NCI-H510A (cell line): ENCODE data around the gene KCNK15.

Experiments used
- DNase-seq: peaks from one replicate; lab custom pipeline; 2025; lab: John Stamatoyannopoulos, UW

KCNK15 gene

GRCh38 chr20:44736170-44737021, 9.3 kb upstream of the KCNK15 start:
- peak; percentile 24 for DNase-seq

GRCh38 chr20:44737116-44737515, 8.5 kb upstream of the KCNK15 start:
- no peak for DNase-seq

GRCh38 chr20:44738813-44739477, 6.7 kb upstream of the KCNK15 start:
- DNase-seq = peak; percentile 24

GRCh38 chr20:44739942-44740341, 5.7 kb upstream of the KCNK15 start:
- no peak for DNase-seq

GRCh38 chr20:44742304-44743079, 3.2 kb upstream of the KCNK15 start:
- DNase-seq = no peak

GRCh38 chr20:44743080-44743701, 2.5 kb upstream of the KCNK15 start:
- no peak for DNase-seq

GRCh38 chr20:44743916-44744655, 1.6 kb upstream of the KCNK15 start:
- no peak for DNase-seq

- no peak for DNase-seq
Measured at GRCh38 chr20:44745122-44745597, 505 bp upstream of the KCNK15 start.

- DNase-seq = no peak
Measured at GRCh38 chr20:44746367-44747165, 901 bp downstream of the KCNK15 start.

GRCh38 chr20:44747166-44748004, 1.7 kb downstream of the KCNK15 start:
- DNase-seq = peak; percentile 80

GRCh38 chr20:44748005-44748370, 2.3 kb downstream of the KCNK15 start:
- no peak for DNase-seq

- no peak for DNase-seq
Measured at GRCh38 chr20:44750081-44750805, 4.6 kb downstream of the KCNK15 start.

- no peak for DNase-seq
Measured at GRCh38 chr20:44752099-44752931, 6.7 kb downstream of the KCNK15 start.

GRCh38 chr20:44754554-44754953, 8.9 kb downstream of the KCNK15 start:
- DNase-seq = no peak

- DNase-seq = no peak
Measured at GRCh38 chr20:44756011-44756688, 10.5 kb downstream of the KCNK15 start.

- DNase-seq = no peak
Measured at GRCh38 chr20:44756956-44757355, 11.3 kb downstream of the KCNK15 start.
